AG04449 (cell line): Measurements from ENCODE around the gene TMEM229B.
"Not testable (repeated sequence)": the region's sequence is repeated elsewhere in the genome, so short reads cannot be mapped to it uniquely, and the experiment has no call there.

Experiments used
- CTCF ChIA-PET: fragments of 350-600 bp; formaldehyde crosslinking; extraction: SDS; loops from one replicate; lab custom pipeline; 2021; ENCODE audit warnings: antibody characterized with exemption; lab: Yijun Ruan, JAX
- POLR2A ChIA-PET: fragments of 400-600, 350-600 bp; formaldehyde crosslinking; extraction: SDS; loops from one replicate; lab custom pipeline; 2020; ENCODE audit warnings: antibody characterized with exemption, inconsistent platforms; lab: Yijun Ruan, JAX
- DNase-seq: peaks from one replicate; pipeline ENCODE4 v3.0.0-alpha.2; 2010; ENCODE audit warnings: low read depth, low spot score
- H3K4me3 ChIP-seq: 2 replicates; pipeline ENCODE4 v1.5.1; 2011; ENCODE audit warnings: low read depth, mild to moderate bottlenecking, control low read depth, low read length
- TF ChIP-seq, protein P1 (sequence below): IDR thresholded peaks from one replicate; pipeline ENCODE4 v1.5.1; 2011; ENCODE audit warnings: mild to moderate bottlenecking, moderate library complexity, low read length, control low read depth, inconsistent platforms; ENCODE audit not compliant: insufficient read depth; ENCODE audit errors: missing control alignments

The TMEM229B gene

DNA sequence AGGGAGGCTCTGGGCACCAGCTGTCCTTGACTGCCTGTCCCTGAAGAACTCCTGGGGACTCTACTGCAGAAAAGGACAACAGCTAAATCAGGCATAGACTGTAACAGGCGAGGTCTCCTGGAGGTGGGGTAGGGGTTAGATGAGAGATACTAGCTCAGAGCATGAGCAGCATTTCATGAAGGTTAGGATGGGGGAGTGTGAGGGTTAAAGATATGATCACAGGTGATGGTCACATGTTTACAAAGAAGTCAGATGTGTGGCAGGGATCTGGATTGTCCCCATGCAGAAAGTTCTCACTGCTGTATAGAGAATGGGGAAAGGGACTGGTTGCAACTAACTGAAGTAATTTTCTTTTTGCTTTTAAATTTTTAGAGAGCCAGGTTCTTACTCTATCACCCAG, 26.5 kb downstream of the TMEM229B start:
- POLR2A ChIA-PET: no interaction called here
- CTCF ChIA-PET: no interaction called here
- TF ChIP-seq, protein P1, sequence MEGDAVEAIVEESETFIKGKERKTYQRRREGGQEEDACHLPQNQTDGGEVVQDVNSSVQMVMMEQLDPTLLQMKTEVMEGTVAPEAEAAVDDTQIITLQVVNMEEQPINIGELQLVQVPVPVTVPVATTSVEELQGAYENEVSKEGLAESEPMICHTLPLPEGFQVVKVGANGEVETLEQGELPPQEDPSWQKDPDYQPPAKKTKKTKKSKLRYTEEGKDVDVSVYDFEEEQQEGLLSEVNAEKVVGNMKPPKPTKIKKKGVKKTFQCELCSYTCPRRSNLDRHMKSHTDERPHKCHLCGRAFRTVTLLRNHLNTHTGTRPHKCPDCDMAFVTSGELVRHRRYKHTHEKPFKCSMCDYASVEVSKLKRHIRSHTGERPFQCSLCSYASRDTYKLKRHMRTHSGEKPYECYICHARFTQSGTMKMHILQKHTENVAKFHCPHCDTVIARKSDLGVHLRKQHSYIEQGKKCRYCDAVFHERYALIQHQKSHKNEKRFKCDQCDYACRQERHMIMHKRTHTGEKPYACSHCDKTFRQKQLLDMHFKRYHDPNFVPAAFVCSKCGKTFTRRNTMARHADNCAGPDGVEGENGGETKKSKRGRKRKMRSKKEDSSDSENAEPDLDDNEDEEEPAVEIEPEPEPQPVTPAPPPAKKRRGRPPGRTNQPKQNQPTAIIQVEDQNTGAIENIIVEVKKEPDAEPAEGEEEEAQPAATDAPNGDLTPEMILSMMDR: no peak
- H3K4me3 ChIP-seq: no peak overlapping the region
- DNase-seq: no peak

DNA sequence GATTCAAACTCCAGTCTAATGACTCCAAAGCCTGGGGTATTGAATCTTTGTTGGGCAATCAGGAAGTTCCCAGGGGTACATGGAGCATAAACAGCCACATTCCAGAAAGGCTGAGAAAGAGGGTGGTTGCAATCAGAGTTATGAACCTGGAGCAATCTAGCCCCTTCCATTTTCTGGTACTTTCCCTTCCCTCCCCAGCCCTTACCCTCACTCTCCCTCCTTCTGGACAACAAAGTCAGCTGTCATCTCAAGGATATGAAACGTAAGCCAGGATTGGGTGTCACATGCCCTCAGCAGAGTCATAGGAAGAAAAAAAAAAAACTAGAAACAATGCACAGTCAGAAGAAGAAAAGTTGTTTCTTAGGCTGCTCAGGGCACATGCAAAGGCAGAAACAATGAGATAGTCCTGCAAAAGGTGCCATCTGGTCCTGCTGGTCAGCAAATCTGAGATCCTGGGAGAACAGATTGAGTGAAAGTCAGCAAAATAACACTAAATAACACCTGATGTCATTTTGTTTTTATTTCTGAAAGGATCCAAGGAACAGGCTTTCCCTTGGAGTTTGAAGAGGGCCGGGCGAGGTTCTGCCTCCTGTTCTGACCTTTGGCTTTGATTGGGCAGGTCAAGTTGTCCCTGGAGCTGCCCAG, 27.1 kb downstream of the TMEM229B start:
- TF ChIP-seq, protein P1: no peak
- no peak for DNase-seq
- CTCF ChIA-PET: no interaction called here
- POLR2A ChIA-PET: no interaction called here
- no peak overlapping the region for H3K4me3 ChIP-seq

DNA sequence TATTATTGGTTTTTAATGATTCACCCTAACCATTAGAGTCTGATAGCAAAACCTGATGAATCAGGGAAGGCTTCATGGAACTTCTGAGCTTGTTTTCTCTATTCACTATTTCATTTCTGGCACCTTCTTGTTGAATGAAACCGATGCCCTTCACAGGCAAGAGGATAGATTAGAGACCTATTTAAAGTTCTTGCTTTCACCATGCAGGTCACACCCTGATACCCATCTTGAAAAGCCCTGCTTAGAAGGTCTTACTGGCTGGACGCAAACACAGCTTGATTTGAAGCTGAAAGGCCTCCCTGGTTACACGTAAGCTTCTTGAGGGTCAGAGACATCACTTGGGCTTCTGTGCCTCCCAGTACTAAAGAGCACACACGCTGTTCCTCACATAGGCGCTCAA, 29.2 kb downstream of the TMEM229B start:
- no peak for DNase-seq
- CTCF ChIA-PET: interaction anchor here (1.5 kb wide), 1 partner anchor 67 kb away, joined by 3 read pairs; no protein-coding TSS in a partner anchor
- TF ChIP-seq, protein P1: no peak
- POLR2A ChIA-PET: no interaction called here
- no peak overlapping the region for H3K4me3 ChIP-seq

DNA sequence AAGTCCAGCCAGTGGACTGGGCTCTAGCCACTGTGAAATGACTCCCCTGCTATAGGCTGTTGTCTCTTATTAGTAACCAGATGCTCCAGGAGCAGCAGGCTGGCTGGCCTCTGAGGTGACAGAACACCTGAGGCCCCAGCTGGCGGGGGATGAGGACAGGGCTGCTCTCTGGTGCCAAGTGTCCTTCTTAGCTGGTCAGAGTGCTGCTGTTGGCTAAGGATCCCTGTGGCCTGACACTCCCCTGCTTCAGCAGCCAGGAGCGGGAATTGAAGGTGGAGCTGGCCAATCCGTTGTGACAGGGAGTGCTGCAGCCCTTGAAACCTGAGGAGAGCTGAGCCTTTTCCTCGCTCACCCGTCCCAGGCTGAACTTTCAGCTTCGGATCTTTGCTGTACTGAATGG, 30.7 kb downstream of the TMEM229B start:
- DNase-seq: no peak
- ChIA-PET POLR2A (no interaction called here), CTCF (interaction anchor here (1.1 to 1.5 kb wide), 3 partner anchors 10 to 68 kb away, joined by 3 read pairs; no protein-coding TSS in a partner anchor)
- H3K4me3 ChIP-seq: no peak overlapping the region
- TF ChIP-seq, protein P1: no peak

DNA sequence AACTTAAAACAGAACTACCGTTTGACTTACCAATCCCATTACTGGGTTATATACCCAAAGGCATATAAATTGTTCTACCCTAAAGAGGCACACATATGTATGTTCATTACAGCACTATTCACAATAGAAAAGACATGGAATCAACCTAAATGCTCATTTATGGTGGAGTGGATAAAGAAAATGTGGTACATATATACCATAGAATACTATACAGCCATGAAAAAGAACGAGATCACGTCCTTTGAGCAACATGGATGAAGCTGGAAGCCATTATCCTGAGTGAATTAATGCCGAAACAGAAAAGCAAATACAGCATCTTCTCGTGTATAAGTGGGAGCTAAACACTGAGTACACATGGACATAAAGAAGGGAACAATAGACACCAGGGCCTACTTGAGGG, 31.8 kb downstream of the TMEM229B start:
- no peak for DNase-seq
- ChIA-PET CTCF (interaction anchor here (1.1 kb wide), 1 partner anchor 14 kb away, joined by 3 read pairs; no protein-coding TSS in a partner anchor), POLR2A (no interaction called here)
- H3K4me3 ChIP-seq: no peak overlapping the region
- TF ChIP-seq, protein P1: no peak

DNA sequence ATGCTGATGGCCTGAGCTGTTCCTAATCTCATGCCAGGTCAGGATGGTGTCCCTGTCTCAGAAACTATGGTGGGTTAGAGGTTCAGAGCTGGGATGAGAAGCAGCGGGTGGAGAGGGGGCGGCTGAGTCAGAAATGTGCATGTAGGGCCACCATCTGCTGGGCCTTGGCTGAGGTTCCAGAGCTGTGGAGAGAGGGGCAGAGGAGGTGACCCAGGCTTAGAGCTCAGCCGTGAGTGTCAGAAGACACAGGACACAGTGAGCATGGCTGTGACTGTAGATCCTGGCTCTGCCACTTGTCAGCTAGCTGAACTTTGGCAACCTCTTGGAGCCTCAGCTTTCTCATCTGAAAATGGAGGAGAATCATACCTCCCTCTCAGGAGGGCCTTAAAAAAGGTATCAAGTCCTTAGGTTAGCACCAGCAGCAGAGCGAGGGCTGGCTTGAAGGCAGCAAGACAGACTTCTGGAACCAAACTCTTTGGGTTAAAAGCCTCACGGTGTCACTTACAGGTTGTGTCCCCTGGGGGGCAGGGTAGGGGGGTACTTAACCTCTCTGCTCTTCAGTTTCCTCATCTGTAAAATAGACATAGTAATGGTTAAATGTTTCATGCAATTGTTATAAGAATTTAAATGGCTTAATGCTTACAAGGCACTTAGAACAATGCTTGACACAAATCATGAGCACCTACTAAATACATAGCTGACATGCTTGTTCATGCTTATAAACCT, 34.8 kb downstream of the TMEM229B start:
- ChIA-PET POLR2A (no interaction called here), CTCF (interaction anchor here (1.0 to 2.8 kb wide), 2 partner anchors 14 to 117 kb away, joined by 3 to 13 read pairs; no protein-coding TSS in a partner anchor)
- TF ChIP-seq, protein P1: no peak
- no peak for DNase-seq
- no peak overlapping the region for H3K4me3 ChIP-seq

DNA sequence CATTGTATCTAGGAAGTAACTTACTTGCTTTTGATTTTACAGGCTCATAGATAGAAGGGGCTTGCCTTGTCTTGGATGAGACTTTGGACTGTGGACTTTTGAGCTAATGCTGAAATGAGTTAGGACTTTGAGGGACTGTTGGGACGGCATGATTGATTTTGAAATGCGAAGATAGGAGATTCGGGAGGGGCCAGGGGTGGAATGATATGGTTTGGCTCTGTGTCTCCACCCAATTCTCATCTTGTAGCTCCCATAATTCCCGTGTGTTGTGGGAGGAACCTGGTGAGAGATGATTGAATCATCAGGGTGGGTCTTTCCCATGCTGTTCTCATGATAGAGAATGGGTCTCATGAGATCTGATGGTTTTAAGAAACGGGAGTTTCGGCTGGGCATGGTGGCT, 36.9 kb downstream of the TMEM229B start:
- H3K4me3 ChIP-seq, DNase-seq, CTCF ChIA-PET: not testable (repeated sequence)
- POLR2A ChIA-PET: interaction anchor here (0.5 to 0.7 kb wide), 2 partner anchors 109 to 339 kb away, joined by 3 to 5 read pairs; no protein-coding TSS in a partner anchor
